ENCODE data around the gene MRPL28.

DNA sequence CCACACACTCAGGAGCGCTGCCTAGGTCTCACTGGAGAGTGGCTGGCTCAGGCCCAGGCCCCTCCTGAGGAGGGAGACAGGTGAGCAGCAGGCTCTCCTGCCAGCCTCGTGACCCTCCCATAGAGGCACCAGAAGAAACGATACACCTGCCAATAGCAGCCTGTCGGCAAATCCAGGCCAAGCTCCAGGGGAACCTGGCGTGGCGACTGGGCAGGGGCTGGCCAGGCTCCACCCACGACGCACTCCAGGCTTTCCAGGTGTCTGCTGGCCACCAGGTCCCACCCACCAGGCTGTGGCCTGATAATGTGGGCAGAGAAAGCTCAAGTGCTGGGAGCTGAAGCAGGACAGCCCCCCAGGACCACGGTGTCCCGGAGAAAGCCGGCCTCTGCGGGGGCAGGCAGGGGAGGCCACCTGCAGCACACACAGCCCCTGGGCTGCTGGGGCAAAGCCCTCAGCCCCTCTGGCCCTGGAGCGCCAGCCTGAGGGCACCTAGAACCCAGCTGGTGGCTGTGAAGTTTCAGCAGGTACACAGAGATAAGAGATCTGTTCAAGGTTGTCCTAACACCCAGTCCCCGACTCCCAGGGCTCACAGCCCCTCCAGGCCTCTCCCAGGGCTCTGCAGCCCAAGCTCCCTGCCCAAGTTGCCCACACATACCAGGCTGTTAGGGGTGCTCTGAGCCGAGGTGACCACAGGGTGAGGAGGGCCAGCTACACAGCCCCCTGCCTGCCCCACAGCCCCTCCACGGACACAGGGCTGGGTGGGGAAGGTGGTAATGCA, 9.0 kb upstream of the MRPL28 start:
- TF ChIP-seq POLR2A (IDR thresholded peaks at IDR 0.05): no peak
- TF ChIP-seq, protein P1, sequence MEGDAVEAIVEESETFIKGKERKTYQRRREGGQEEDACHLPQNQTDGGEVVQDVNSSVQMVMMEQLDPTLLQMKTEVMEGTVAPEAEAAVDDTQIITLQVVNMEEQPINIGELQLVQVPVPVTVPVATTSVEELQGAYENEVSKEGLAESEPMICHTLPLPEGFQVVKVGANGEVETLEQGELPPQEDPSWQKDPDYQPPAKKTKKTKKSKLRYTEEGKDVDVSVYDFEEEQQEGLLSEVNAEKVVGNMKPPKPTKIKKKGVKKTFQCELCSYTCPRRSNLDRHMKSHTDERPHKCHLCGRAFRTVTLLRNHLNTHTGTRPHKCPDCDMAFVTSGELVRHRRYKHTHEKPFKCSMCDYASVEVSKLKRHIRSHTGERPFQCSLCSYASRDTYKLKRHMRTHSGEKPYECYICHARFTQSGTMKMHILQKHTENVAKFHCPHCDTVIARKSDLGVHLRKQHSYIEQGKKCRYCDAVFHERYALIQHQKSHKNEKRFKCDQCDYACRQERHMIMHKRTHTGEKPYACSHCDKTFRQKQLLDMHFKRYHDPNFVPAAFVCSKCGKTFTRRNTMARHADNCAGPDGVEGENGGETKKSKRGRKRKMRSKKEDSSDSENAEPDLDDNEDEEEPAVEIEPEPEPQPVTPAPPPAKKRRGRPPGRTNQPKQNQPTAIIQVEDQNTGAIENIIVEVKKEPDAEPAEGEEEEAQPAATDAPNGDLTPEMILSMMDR (IDR thresholded peaks at IDR 0.05): no peak
- no peak for TF ChIP-seq EP300 (IDR thresholded peaks at IDR 0.05)

All from tibial nerve (tissue), 4 donors.